Epithelial cell of proximal tubule (primary cell): ENCODE data around the gene FRMPD1. TPM values are rescaled to one million over a fixed set of nuclear protein-coding genes. Genes with fewer than 3 reads are reported as not detected.
"Not testable (repeated sequence)": the region's sequence is repeated elsewhere in the genome, so short reads cannot be mapped to it uniquely, and the experiment has no call there.

Experiments used
- DNase-seq: peaks from one replicate; pipeline ENCODE4 v3.0.0-alpha.2; 2011; ENCODE audit warnings: low read depth
- H3K4me3 ChIP-seq: 2 replicates; pipeline ENCODE4 v1.5.1; 2011; ENCODE audit warnings: low read depth, mild to moderate bottlenecking, low read length
- CTCF ChIP-seq: conservative IDR thresholded peaks from 2 replicates; pipeline ENCODE4 v1.5.1; 2012; ENCODE audit warnings: low read depth, mild to moderate bottlenecking, low read length
- total RNA-seq: library from RNA; depleted of rRNA; stranded (reverse); fragments of >200 nt; gene quantifications from 2 replicates; pipeline ENCODE4 v1.2.3, GENCODE V29; 2015

FRMPD1 gene
- total RNA-seq, 1 donor from 2014 or later, result under 0.01 TPM

GRCh38 chr9:37753489-37754190, 102.9 kb downstream of the FRMPD1 start, which contains the start of gene TRMT10B:
TSS of gene TRMT10B (plus strand) at chr9:37753805. CDS start at chr9:37761932, 8,127 bp downstream.
- no peak for DNase-seq
- TF ChIP-seq CTCF, result peak; percentile 2
- H3K4me3 ChIP-seq, result peak within 1 kb of the TSS; percentile 96

- TF ChIP-seq CTCF, result no peak
- DNase-seq, result no peak
- no peak overlapping the region for H3K4me3 ChIP-seq
Measured at GRCh38 chr9:37758747-37759146, 108.0 kb downstream of the FRMPD1 start.

GRCh38 chr9:37760416-37761161, 109.8 kb downstream of the FRMPD1 start:
- DNase-seq, result peak; percentile 50
- TF ChIP-seq CTCF, result no peak
- no peak overlapping the region for H3K4me3 ChIP-seq

- no peak for TF ChIP-seq CTCF
- peak; percentile 37 for DNase-seq
- no peak overlapping the region for H3K4me3 ChIP-seq
Measured at GRCh38 chr9:37761511-37761910, 110.8 kb downstream of the FRMPD1 start.

GRCh38 chr9:37765263-37765662, 114.5 kb downstream of the FRMPD1 start:
- not testable (repeated sequence) for H3K4me3 ChIP-seq, DNase-seq

GRCh38 chr9:37769306-37769705, 118.6 kb downstream of the FRMPD1 start:
- H3K4me3 ChIP-seq, result no peak overlapping the region
- TF ChIP-seq CTCF, result no peak
- DNase-seq, result no peak

GRCh38 chr9:37769995-37770394, 119.2 kb downstream of the FRMPD1 start:
- no peak for DNase-seq
- no peak for TF ChIP-seq CTCF
- no peak overlapping the region for H3K4me3 ChIP-seq
